IPS DF 4.7 (cell line): Measurements from ENCODE around the gene TOM1.

Source experiments
- DNase-seq: peaks from one replicate; pipeline ENCODE4 v3.0.0-alpha.2; 2013; ENCODE audit warnings: low spot score; ENCODE audit errors: extremely low read depth

TOM1 gene

DNA sequence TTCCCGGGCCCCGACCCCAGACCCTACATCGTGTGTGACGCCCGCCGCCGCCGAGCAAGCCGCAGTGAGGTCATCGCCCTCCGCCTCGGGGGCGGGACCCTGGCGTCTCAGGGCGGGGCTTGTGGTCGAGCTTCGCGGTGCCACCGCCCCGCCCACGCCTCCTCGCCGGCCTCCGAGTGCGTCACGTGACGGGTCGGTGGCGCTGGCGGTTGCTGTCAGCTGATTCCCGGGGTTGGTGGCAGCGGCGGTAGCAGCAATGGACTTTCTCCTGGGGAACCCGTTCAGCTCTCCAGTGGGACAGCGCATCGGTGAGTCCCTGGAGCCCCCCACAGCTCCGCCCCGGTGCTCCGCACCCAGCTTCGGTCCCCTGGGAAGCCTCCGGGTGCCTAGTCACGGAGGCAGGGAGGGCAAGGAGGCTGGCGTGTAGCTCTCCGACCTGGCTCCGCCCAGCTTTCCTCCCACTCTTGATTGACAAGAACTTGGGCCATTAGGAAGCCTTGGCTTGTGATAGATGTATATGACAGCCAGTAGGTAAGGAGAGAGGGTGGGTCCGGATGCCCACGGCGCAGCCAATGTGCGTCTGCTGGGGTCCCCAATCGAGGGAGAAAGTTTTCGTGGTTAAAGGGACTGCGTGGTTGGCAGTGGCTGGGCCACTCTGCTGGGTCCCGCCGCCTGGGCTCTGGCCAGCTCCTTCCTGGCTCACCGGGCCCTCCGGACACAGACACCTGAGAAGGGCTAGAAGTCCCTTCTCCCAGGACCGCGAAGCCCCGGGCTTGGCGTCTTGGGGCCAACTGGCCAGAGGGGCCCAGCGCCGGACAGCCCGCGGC, at the start of gene TOM1:
Gene TOM1, plus strand, starts transcription at position 222 of the 827 bp plus-strand sequence. Its CDS starts 35 bp downstream, at position 257.
- DNase-seq: peak; percentile 91

DNA sequence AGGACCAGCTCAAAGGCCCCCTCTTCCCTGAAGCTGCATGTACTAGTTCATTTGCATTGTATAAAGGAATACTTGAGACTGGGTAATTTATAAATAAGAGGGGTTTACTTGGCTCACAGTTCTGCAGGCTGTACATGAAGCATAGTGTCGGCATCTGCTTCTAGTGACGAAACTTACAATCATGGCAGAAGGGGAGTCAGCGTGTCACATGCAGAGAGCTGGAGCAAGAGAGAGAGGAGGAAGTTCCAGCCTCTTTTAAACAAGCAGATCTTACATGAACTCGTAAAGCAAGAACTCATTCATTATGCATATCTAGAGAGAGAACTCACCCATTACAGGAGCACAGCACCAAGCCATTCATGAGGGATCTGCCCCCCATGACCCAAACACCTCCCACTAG, 49.5 kb upstream of the TOM1 start:
- DNase-seq: no peak

DNA sequence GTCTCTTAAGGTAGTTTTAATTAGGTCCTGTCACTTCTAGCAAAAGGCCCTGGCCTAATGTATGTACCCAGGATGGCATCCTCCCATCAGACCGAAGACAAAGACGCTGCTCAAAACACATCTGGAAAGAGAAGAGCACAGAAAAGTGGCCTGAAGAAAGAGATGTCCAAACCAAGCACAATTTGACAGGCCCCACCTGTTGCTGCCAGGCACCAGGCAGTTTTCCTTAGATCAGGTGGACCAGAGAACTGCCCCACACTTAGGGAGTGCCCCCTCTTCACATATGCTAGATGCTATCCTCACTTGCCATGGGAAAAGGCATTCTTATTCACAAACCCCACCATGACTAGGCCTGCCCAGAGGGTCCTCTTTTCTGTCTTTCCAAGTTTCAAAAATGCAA, 45.7 kb upstream of the TOM1 start:
- DNase-seq: no peak

DNA sequence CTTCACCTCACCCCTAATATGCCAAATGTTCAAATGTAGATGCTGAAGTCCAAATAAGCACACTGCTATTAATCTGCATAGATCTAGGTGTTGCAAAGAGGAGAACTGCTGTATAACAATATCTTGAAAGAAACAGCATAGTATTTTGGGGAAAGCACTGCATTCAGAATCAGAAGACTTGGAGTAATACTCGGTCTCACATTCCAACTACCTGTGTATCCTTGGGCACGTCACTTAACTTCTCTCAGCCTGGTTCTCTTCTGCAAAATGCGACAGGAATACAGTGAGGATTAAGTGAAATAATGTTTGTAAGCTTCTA, 42.7 kb upstream of the TOM1 start:
- DNase-seq: no peak

DNA sequence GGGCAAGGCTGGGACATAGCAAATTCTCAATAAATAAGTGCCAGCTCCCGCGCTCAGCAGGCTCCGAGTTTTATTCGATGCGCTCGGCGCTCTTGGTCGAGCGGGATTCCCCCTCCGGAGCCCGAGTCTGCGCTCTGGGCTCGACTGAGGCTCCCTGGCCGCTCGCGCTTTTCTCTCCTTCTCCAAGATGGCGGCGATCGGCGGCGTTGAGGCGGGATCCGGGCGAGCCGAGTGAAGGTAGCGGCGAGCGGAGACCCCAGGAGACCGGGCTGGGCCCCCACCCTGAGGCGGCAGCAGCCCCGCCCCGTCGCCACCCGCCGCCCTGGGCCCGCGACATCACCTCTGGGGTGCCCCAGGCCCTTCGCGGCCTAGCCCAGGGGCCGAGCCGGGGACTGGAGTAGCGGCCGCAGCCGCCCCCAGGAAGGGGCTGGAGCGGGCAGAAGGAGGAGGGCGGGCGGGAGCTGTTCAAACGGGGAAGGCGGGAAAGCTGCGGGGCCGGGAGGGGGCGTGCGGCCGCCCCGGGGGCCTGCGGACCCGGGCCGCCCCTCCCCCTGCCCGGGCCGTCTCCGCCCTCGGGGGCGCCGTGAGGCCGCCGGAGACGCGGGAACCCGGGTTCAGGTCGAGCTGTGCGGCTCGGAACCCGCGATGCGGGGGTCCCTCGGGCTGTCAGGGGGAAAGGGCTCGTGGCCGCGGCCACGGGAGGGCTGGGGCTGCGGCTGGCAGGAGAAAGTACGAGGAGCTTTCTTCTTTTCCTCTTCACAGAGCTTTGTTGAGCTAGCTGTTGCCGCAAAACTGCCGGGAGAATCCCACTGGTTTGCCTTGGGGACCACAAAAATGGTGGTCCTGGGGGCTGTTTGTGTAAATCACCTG, 42.1 kb upstream of the TOM1 start, which contains the start of gene HMGXB4:
Gene HMGXB4, plus strand, starts transcription at position 173 of the 870 bp plus-strand sequence. CDS start 4,898 bp downstream, outside the sequence.
- peak; percentile 64 for DNase-seq

DNA sequence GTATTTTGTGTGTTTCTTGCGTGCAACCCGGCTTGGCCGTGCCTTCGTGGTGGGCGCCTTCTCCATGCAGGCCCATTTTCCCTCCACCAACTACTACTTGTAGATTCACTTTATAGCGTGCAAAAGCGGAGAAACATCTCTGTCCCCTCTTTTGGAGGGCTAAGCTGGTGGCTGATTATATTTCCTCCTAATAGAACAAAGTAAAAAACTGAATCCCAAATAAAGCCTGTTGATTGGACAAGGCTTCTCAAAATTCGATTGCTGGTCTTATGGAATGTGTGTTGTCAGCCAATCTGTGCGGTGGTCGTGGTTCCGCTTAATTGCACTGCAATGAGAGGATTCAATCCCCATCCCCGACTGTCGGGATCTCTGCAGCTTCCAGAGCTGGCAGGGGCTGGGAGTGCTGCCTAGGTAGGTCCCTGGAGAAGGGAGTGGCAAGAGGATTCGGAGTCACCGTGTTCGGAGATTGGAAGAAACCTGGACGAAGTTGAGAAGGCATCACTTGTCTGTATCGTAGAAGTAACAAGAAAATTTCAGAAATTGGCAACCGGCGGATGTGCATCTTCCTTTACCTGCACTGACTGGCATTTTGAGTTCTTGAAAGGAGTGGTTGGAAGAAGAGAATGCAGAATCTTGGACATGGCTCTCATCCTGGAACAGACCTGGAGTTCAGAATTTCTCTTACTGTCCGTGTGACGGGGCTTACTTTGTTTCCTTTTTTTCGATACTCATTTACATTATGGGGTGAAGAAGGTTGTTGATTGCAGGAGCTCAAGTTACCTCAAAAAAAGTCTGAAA, 41.3 kb upstream of the TOM1 start:
- DNase-seq: peak; percentile 9

DNA sequence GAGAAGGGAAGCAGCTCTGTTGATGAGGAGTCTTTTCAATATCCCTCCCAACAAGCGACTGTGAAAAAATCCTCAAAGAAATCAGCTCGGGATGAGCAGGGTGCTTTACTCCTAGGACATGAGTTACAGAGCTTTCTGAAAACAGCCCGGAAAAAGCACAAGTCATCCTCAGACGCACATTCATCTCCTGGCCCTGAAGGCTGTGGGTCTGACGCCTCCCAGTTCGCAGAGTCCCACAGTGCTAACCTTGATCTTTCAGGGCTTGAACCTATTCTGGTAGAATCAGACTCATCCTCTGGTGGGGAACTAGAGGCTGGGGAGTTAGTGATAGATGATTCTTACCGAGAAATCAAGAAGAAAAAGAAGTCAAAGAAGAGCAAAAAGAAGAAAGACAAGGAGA, 34.7 kb upstream of the TOM1 start:
- DNase-seq: no peak

DNA sequence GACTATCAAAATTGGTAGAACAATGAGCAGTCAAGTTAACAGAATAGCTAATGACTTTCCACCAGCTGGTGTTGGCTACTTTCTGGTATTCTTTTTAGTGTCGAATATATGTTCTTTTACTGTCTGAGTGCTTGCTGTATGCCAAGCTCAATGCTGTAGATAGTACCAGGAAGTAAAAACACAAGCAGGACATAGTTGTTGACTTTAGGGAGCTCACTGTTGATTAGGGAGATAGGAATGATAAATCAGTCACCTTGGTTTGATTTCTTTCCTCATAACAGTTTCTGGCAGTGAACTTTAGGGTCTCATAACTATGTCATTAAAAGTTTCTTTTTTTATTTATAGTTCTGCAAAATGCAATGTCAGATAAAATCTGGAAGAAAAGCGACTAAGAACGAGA, 33.4 kb upstream of the TOM1 start:
- no peak for DNase-seq

DNA sequence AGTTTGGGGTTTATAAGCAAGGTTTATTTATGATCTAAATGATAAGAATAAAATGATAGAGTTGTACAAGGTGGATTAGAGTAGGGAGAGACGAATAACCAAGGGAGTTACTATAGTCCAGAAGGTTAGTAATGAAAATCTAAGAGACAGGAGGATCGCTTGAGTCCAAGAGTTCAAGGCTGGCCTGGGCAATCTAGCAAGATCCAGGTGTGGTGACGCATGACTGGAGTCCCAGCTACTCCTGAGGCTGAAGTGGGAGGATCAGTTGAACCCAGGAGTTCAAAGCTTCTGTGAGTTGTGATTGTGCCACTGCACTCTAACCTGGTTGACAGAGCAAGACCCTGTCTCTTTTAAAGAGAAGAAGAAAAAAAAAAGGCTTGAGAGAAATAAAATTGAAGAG, 30.1 kb upstream of the TOM1 start:
- DNase-seq: no peak

DNA sequence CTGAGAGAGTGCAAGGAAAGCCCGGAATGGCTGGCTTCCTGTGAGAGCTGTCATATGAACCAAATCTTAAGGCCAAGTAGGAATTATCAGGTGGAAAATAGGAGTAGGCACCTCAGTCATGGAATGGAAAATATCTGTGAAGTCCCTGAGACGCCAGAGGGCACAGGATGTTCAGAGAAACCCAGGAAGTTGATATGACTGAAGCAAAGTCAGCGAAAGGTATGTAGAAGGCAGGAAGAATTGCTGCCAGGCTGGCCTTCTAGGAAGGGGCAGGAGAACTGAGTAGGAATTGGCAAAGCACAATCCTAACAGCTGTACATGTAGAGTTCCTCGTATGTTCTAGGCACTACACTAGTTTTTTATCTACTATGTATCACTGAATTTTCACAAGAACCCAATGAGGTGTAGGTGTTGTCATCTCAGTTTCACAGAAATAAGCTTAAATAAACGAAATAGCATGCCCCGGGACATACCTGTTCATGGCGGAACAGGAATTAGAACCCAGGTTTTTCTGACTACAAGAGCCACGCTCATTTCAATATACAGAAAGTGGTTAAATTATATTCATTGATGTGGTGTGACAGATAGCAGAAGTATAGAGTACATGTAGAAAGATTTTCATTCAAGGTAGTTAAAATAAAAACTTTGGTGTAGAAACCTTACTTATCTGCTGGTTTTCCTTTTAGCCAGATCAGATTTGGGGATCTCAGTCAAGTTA, 25.4 kb upstream of the TOM1 start:
- DNase-seq: no peak

DNA sequence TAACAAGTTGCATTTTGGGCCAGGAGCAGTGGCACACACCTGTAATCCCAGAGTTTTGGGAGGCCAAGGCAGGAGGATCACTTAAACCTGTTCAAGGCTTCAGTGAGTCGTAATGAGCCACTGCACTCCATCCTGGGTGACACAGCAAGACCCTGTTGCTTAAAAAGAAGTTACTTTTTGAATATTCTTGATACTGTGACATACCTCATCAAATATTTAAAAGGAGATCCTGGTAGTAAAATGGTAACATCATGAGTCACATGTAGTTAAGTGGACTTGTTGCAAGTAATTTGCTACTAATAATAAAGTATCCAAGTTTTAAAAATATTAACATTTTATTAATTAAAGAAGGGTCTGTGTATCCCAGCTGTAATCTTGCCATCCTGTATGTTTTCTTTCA, 24.1 kb upstream of the TOM1 start:
- no peak for DNase-seq

DNA sequence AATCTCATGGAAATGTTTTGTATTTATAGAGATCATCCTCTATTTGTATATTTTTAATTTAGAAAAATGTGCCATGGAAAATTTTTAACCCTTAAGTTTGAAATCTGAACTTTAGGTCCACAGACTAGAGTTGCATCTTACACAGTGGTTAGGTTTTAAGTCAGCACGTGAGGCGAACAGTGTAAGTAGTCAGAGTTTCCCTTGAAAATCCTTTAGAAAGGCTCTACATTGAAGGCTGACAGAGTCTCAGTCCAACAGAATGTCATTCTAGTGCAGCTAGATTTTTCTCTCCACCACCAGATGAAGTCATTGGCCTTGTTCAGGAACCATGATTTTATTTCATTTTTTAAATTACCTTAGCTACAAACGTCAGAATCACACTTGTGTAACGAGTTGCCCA, 23.7 kb upstream of the TOM1 start:
- DNase-seq: no peak

DNA sequence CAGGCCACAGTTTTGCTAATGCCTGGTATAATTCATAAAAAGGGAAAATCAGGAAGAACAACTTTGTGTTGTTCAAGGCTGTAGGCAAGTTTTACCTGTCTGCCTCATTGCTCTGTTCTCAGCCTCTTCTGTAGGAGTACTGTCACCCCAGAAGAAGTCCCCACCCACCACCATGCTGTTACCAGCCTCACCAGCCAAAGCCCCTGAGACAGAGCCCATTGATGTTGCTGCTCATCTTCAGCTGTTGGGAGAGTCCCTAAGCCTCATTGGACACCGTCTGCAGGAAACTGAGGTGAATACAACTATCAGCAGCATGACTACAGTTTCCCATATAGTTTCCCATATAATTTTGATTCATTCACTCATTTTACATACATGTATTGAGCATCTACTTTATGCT, 11.6 kb upstream of the TOM1 start:
- DNase-seq: no peak

DNA sequence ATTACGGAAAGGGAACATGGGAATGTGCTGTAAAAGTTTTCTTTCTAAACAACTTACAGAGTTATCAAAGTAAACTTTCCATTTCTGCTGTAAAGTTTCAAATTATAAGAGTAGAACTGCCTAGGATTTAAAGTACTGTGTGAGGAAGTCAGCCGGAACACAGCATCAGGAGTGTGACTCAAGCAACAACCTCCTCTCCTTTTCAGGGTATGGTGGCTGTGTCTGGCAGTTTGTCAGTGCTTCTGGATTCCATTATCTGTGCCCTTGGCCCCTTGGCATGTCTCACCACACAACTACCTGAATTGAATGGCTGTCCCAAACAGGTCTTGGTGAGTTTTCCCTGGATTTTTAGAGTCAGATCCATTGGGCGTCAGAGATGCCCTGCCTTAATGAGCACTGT, 6.9 kb upstream of the TOM1 start:
- no peak for DNase-seq

DNA sequence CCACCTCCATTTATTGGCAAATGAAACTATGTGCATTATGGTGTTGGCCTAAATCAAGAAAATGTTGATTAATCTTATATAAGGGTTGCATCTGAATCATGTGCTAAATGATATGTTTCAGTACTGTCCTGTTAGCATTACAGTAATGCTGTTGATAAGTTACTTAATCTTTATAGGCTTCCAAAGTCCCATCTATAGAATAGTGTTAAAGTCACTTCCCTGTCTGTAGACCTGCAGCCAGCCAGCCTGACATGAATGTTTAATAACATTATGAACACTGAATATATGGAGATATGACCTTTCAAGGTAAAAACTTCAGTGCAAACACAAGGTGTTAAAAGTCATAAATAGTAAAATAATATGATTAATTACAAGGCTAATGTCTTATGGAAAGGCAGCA, 3.6 kb upstream of the TOM1 start:
- DNase-seq: no peak

DNA sequence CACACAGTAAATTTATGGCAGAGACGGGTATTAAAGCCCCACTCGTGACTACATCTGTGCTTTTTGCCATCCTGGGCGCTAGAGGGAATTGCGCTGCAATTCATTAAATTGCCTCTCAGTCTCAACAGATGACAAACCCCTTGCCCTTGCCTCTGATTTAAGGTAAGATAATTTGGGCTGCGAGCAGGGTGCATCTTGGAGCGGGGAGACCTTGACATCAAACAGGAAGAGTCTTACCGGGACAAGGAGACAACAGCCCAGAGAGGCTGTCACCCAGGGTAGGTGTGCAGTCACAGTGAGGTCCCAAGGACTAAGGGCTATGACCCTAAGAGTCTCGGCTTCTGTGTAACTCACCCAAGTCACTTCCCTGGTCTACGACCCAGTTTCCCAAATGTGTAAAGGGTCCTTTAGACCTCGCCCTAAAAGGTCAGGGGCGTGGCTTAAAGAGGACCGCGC, 449 bp upstream of the TOM1 start:
- no peak for DNase-seq

DNA sequence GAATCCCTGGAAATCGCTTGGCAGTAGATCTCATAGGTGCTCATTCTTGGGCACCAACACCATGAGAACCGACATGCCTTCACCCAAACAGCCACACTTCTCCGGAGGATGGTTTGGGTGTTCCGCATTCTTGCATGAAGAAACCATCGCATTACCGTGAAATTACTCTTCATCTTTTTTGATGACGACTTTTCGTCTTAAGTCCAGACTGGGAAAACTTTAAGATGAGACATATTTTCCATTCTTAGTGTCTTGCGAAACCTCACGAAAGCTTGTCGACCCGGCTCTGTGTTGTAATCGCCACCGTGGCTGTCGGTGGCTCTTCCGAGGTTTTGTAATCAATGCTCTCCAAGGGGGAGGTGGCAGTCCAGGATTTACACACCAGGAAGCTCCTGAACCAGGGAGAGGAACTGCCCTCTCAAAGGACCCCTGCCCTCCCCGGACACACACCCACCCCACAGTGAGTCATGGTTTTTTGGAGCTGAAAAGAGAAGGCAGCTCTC, 1.7 kb downstream of the TOM1 start:
- DNase-seq: no peak

DNA sequence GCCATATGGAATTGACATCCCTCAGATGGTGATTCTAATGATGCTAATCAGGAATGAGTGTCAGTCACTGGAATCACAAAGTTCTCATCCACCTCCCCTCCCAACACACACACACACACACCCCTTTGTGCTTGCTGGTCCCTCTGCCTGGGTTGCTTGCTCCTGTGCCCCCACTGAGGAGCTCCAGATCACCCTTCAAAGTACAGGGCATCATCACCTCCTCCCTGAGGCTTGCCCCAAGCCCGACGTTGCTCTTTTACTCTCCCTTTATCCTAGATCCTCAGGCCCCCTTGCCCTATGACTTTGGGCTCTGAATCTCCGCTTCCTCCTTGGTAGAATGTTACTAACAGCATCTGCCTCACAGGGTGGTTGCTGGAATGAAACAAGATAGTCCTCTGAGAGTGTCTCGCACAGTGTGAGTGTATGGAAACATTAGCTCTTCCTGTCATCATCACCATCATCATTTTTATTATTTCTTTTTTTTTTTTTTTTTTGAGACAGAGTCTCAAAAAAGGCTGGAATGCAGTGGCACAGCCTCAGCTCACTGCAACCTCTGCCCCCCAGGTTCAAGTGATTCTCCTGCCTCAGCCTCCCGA, 3.4 kb downstream of the TOM1 start:
- DNase-seq: no peak

DNA sequence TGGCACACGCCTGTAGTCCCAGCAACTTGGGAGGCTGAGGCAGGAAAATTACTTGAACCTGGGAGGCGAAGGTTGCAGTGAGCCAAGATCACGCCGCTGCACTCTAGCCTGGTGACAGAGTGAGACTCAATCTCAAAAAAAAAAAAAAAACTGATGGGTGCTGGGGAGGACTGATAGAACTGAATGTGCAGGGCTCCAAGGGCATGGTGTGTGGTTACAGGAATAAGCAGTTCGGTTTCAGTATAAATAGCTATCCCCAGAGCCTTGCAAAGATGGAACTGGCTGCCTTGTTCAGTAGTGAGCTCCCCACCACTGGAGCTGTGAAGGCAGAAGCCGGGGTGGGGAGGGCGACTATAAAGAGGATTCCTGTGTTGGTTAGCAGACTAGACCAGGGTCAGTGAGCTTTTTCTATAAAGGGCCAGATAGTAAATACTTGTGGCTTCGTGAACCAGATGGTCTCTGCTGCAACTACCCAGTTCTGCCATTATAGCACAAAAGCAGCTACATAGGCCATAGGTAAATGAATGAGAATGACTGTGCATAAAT, 5.9 kb downstream of the TOM1 start:
- DNase-seq: no peak

DNA sequence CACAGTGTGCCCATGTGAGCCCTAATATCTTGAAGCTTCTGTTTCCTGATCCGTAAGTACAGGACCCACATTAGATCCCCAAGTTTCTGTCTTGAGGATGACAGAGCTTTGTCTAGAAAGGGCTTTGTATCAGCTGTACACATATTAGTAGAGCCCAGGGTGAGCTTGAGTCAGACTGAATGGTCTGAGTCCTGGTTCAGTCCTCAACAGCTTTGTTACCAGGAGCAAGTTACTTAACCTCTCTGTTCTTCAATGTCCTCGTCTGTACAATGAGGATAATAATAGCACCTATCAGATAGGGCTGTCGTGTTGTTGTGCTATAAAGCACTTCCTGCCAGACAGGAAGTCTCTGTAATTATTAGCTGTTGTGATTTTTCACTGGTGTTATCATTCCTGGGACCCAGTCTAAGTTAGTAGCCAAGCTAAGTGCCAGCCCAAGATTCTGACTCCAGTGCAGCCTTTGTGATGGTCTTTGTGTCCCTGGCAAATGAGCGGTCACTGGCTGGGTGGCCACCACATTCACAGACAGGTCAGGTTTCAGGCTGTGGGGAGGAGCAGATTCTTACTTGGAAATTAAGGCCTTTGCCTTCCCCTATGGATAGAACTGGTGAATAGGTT, 6.8 kb downstream of the TOM1 start:
- DNase-seq: no peak
